ENCODE data around the gene FKBP11. TPM values are rescaled to one million over a fixed set of nuclear protein-coding genes. Genes with fewer than 3 reads are reported as not detected.
A peak's percentile ranks its signal among the peaks of the same experiment; 100 is the strongest.

Gene FKBP11
- 21.1 TPM for total RNA-seq (2021; ENCODE audit: unreplicated experiment)
- polyA plus RNA-seq (2012; ENCODE audit: insufficient read length): 12.8 TPM
- percentile 91 among the genes with signal in this experiment for Bru-seq, nascent RNA
- BruChase-seq, experiment 1, labeled RNA remaining after a 2-hour chase: percentile 97 among the genes with signal in this experiment
- BruChase-seq, experiment 2, labeled RNA remaining after a 6-hour chase: percentile 97 among the genes with signal in this experiment
- long read RNA-seq, full-length matches to known transcripts: 8 of 12 reads
- long read RNA-seq, partial matches to known transcripts: 1 of 12 reads
- long read RNA-seq, other reads (novel, unspliced or antisense): 3 of 12 reads

GRCh38 chr12:48925304-48926011 lies at the start of gene FKBP11:
FKBP11 (minus strand) TSS chr12:48925492; CDS start chr12:48925428, 64 bp downstream.
- no peaks in the 10 kb centered on the region for H3K9me3 ChIP-seq (ENCODE audit: control insufficient read depth, insufficient read depth, low read depth, low read length)
- TF ChIP-seq POLR2AphosphoS5 (IDR thresholded peaks at IDR 0.05; ENCODE audit: low read depth, low read length) (no peak), TCF7L2 (IDR thresholded peaks at IDR 0.05; ENCODE audit: low read depth, low read length) (no peak), SIN3A (IDR thresholded peaks at IDR 0.05; ENCODE audit: borderline replicate concordance, insufficient read depth, low read depth, low read length) (no peak), REST (IDR thresholded peaks at IDR 0.05; ENCODE audit: insufficient read depth in 1 of 2, low read depth in 2 of 2, low read length in 1 of 2) (no peak), CTCF (IDR thresholded peaks at IDR 0.05) (no peak)
- BruUV-seq (replicated peaks): no TSS peak
- in situ Hi-C loops (cut with HindIII; ENCODE audit: low pct_unique_long_range_greater_than_20kb, low sequenced_read_pairs): no loop called here
- no peaks in the 10 kb centered on the region for H3K4me1 ChIP-seq (ENCODE audit: control insufficient read depth, insufficient read depth, low read length)
- H3K4me3 ChIP-seq (ENCODE audit: low read depth in 2 of 2, low read length in 2 of 2): peak within 1 kb of the TSS; percentile 40
- DNase-seq (ENCODE audit: low read depth, low spot score) (no peak), ATAC-seq (peak; percentile 82)
- ChIA-PET POLR2A (interaction anchor here (0.8 kb wide), 1 partner anchor 73 kb away, joined by 10 read pairs; the partner anchor contains the start of gene DDX23), CTCF (no interaction called here)
- intact Hi-C loops (cut with micrococcal nuclease; ENCODE audit: unreplicated experiment): no loop called here
- H3K27me3 ChIP-seq (ENCODE audit: control insufficient read depth, insufficient read depth, low read length): no peaks in the 10 kb centered on the region
- peaks cover 14% of the 10 kb centered on the region for H3K36me3 ChIP-seq (ENCODE audit: control insufficient read depth, insufficient read depth, low read length)
- no peak within 1 kb of the TSS for H3K27ac ChIP-seq (ENCODE audit: low read length)

GRCh38 chr12:48973941-48974673 lies 48.8 kb upstream of the FKBP11 start:
- Histone ChIP-seq H3K36me3 (ENCODE audit: control insufficient read depth, insufficient read depth, low read length) (no peaks in the 10 kb centered on the region), H3K9me3 (ENCODE audit: control insufficient read depth, insufficient read depth, low read depth, low read length) (no peaks in the 10 kb centered on the region), H3K4me1 (ENCODE audit: control insufficient read depth, insufficient read depth, low read length) (peaks cover 12% of the 10 kb centered on the region), H3K4me3 (ENCODE audit: low read depth in 2 of 2, low read length in 2 of 2) (no peak overlapping the region), H3K27ac (ENCODE audit: low read length) (no peak overlapping the region), H3K27me3 (ENCODE audit: control insufficient read depth, insufficient read depth, low read length) (peaks cover 6% of the 10 kb centered on the region)
- no peak for DNase-seq (ENCODE audit: low read depth, low spot score)
- in situ Hi-C loops (cut with HindIII; ENCODE audit: low pct_unique_long_range_greater_than_20kb, low sequenced_read_pairs) (no loop called here), intact Hi-C loops (cut with micrococcal nuclease; ENCODE audit: unreplicated experiment) (no loop called here)
- BruUV-seq (replicated peaks): no TSS peak
- no peak for ATAC-seq
- TF ChIP-seq TCF7L2 (IDR thresholded peaks at IDR 0.05; ENCODE audit: low read depth, low read length) (no peak), CTCF (IDR thresholded peaks at IDR 0.05) (peak; percentile 69)
- ChIA-PET POLR2A (no interaction called here), CTCF (interaction anchor here (0.6 kb wide), 1 partner anchor 91 kb away, joined by 4 read pairs; no protein-coding TSS in a partner anchor)
